Measurements from ENCODE around the gene IFI44. TPM values are rescaled to one million over a fixed set of nuclear protein-coding genes. Genes with fewer than 3 reads are reported as not detected.

Gene IFI44
- total and polyA plus RNA-seq, 2 of the 8 experiments (the other 6 are each of a cell fraction or from before 2014, with no cell fraction given), result not detected

DNA sequence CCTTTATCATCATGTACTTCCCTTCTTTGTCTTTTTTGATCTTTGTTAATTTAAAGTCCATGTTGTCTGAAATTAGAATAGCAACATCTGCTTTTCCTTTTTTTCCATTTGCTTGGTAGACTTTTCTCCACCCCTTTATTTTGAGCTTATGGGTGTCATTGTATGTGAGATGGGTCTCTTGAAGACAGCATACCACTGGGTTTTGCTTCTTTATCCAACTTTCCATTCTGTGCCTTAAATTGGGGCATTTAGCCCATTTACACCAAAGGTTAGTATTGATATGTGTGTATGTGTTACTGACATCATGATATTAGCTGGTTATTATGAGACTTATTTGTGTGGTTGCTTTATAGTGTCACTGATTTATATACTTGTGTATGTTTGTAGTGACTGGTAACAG is 50.2 kb downstream of the IFI44 start:
- Histone ChIP-seq H3K4ac (replicated peaks; ENCODE audit: insufficient read length, low read depth, low read length) (no peak overlapping the region), H2BK120ac (replicated peaks; ENCODE audit: low read depth, low read length) (no peak overlapping the region), H2BK5ac (ENCODE audit: low read depth, low read length) (no peak overlapping the region), H3K9me3 (ENCODE audit: insufficient read depth in 2 of 2, low read depth in 1 of 2, low read length in 1 of 2) (no peaks in the 10 kb centered on the region), H2BK20ac (ENCODE audit: low read length) (no peak overlapping the region), H4K5ac (ENCODE audit: insufficient read length, low read depth, low read length) (no peak overlapping the region), H3K23me2 (ENCODE audit: low read depth, low read length) (no peaks in the 10 kb centered on the region), H3K4me2 (ENCODE audit: insufficient read depth in 1 of 2, low read depth in 2 of 2, low read length in 2 of 2) (no peak overlapping the region), H2BK12ac (ENCODE audit: low read depth, low read length) (no peak overlapping the region), H3K36me3 (ENCODE audit: control insufficient read depth in 2 of 4, insufficient read depth in 4 of 4, low read length in 3 of 4) (no peaks in the 10 kb centered on the region), H3K27me3 (replicated peaks in 1 of 4; ENCODE audit: control insufficient read depth in 3 of 4, extremely low read depth in 1 of 4, insufficient read depth in 3 of 4, low read length in 3 of 4) (no peaks in the 10 kb centered on the region), H3K14ac (ENCODE audit: insufficient read length) (no peak overlapping the region), H3K4me3 (ENCODE audit: extremely low read depth in 1 of 4, insufficient read depth in 2 of 4, low read depth in 3 of 4, low read length in 4 of 4) (no peak overlapping the region), H2AK5ac (ENCODE audit: low read depth, low read length) (no peak overlapping the region), H4K8ac (ENCODE audit: extremely low read depth, insufficient read depth, low read length) (no peak overlapping the region), H3K9ac (replicated peaks in 1 of 4; ENCODE audit: extremely low read depth in 1 of 4, low read depth in 3 of 4, low read length in 3 of 4) (no peak overlapping the region), H3K27ac (ENCODE audit: low read depth, low read length) (no peak overlapping the region), H2AFZ (ENCODE audit: low read length) (no peak overlapping the region), H2BK15ac (ENCODE audit: low read length) (no peak overlapping the region), H3K56ac (replicated peaks; ENCODE audit: insufficient read length, low read depth, low read length) (no peak overlapping the region), H4K20me1 (replicated peaks in 1 of 2; ENCODE audit: control insufficient read depth in 1 of 2, insufficient read depth in 2 of 2, low read length in 2 of 2) (no peaks in the 10 kb centered on the region), H3K79me2 (ENCODE audit: control insufficient read depth in 1 of 2, insufficient read depth in 2 of 2, low read length in 2 of 2) (no peaks in the 10 kb centered on the region), H3K23ac (ENCODE audit: insufficient read length) (no peak overlapping the region), H3K79me1 (ENCODE audit: low read depth, low read length) (no peaks in the 10 kb centered on the region), H3K18ac (ENCODE audit: extremely low read depth, low read length) (no peak overlapping the region), H3K4me1 (replicated peaks in 1 of 4; ENCODE audit: control insufficient read depth in 3 of 4, insufficient read depth in 4 of 4, low read length in 3 of 4) (no peaks in the 10 kb centered on the region), H4K91ac (replicated peaks; ENCODE audit: insufficient read length, low read length) (no peak overlapping the region)
- DNase-seq (ENCODE audit: low read depth in 1 of 2, low spot score in 2 of 2), result no peak
- FAIRE-seq, result no peak
- ChIA-PET CTCF (ENCODE audit: partially characterized antibody) (interaction anchor here (0.6 to 1.4 kb wide), 2 partner anchors 24 to 128 kb away, joined by 3 read pairs; no protein-coding TSS in a partner anchor), POLR2A (ENCODE audit: partially characterized antibody) (interaction anchor here (1.1 kb wide), 1 partner anchor 19 kb away, joined by 3 read pairs; no protein-coding TSS in a partner anchor)
- TF ChIP-seq EP300 (IDR thresholded peaks at IDR 0.05; ENCODE audit: borderline replicate concordance in 1 of 2, low read depth in 2 of 2, low read length in 2 of 2) (no peak), RAD21 (IDR thresholded peaks at IDR 0.05 in 1 of 2, conservative IDR thresholded peaks at IDR 0.05 in 1 of 2; ENCODE audit: low read depth in 2 of 2, low read length in 2 of 2) (no peak), CHD1 (IDR thresholded peaks at IDR 0.05; ENCODE audit: low read depth, low read length) (no peak), JUND (IDR thresholded peaks at IDR 0.05; ENCODE audit: low read length) (no peak), ZNF274 (IDR thresholded peaks at IDR 0.05; ENCODE audit: borderline replicate concordance, extremely low read depth, low read length) (no peak), RBBP5 (IDR thresholded peaks at IDR 0.05; ENCODE audit: borderline replicate concordance, low read depth, low read length) (no peak), KDM5A (IDR thresholded peaks at IDR 0.05; ENCODE audit: low read length) (no peak), HDAC6 (IDR thresholded peaks at IDR 0.05; ENCODE audit: low read depth, low read length) (no peak), TBP (IDR thresholded peaks at IDR 0.05; ENCODE audit: low read depth, low read length) (no peak), BRCA1 (IDR thresholded peaks at IDR 0.05; ENCODE audit: low read depth, low read length) (no peak), KDM4A (IDR thresholded peaks at IDR 0.05; ENCODE audit: low read depth, low read length, severe bottlenecking) (no peak)
- TF ChIP-seq, protein P1, sequence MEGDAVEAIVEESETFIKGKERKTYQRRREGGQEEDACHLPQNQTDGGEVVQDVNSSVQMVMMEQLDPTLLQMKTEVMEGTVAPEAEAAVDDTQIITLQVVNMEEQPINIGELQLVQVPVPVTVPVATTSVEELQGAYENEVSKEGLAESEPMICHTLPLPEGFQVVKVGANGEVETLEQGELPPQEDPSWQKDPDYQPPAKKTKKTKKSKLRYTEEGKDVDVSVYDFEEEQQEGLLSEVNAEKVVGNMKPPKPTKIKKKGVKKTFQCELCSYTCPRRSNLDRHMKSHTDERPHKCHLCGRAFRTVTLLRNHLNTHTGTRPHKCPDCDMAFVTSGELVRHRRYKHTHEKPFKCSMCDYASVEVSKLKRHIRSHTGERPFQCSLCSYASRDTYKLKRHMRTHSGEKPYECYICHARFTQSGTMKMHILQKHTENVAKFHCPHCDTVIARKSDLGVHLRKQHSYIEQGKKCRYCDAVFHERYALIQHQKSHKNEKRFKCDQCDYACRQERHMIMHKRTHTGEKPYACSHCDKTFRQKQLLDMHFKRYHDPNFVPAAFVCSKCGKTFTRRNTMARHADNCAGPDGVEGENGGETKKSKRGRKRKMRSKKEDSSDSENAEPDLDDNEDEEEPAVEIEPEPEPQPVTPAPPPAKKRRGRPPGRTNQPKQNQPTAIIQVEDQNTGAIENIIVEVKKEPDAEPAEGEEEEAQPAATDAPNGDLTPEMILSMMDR (IDR thresholded peaks at IDR 0.05; ENCODE audit: control extremely low read depth in 1 of 3, insufficient read depth in 1 of 3, low read depth in 1 of 3, low read length in 3 of 3), result no peak
